GM13976 (cell line): Measurements from ENCODE around the gene SPPL2B.

Experiments used
- DNase-seq: peaks from one replicate; pipeline ENCODE4 v3.0.0; 2012; ENCODE audit warnings: low spot score
- CTCF ChIP-seq: IDR thresholded peaks from 2 replicates; pipeline ENCODE4 v1.5.1; 2012; ENCODE audit warnings: borderline replicate concordance, mild to moderate bottlenecking; ENCODE audit not compliant: insufficient read depth; ENCODE audit errors: extremely low read depth, missing control alignments, control extremely low read depth
- in situ Hi-C: fragments of 300-500 bp; cut with MboI; formaldehyde crosslinking; loops from one replicate; pipeline ENCODE4 v1.12.0; 2022; ENCODE audit warnings: low sequenced_read_pairs, mixed read lengths, inconsistent platforms; ENCODE audit not compliant: unreplicated experiment

The SPPL2B gene

GRCh38 chr19:2311093-2311492 lies 17.4 kb upstream of the SPPL2B start:
- in situ Hi-C loops: no loop called here
- no peak for TF ChIP-seq CTCF
- no peak for DNase-seq

GRCh38 chr19:2312820-2313501 lies 15.5 kb upstream of the SPPL2B start:
- DNase-seq: no peak
- in situ Hi-C loops: no loop called here
- no peak for TF ChIP-seq CTCF

- in situ Hi-C loops: no loop called here
- TF ChIP-seq CTCF: no peak
- no peak for DNase-seq
These were observed 13.2 kb upstream of the SPPL2B start for GRCh38 chr19:2315121-2315817.

- peak; percentile 77 for DNase-seq
- in situ Hi-C loops: no loop called here
- TF ChIP-seq CTCF: peak; percentile 57
These were observed 12.6 kb upstream of the SPPL2B start for GRCh38 chr19:2315818-2316353.

GRCh38 chr19:2317300-2317699 lies 11.2 kb upstream of the SPPL2B start:
- no peak for TF ChIP-seq CTCF
- no peak for DNase-seq
- in situ Hi-C loops: no loop called here

GRCh38 chr19:2317756-2318155 lies 10.7 kb upstream of the SPPL2B start:
- TF ChIP-seq CTCF: no peak
- in situ Hi-C loops: no loop called here

GRCh38 chr19:2318923-2319322 lies 9.6 kb upstream of the SPPL2B start:
- in situ Hi-C loops: no loop called here
- no peak for DNase-seq
- no peak for TF ChIP-seq CTCF

More at GRCh38 chr19:2317756-2318155, 10.7 kb upstream of the SPPL2B start:
- no peak for DNase-seq
